OCI-LY1 (cell line): ENCODE data around the gene GTPBP10.

Experiments used
- EZH2 ChIP-seq: fragments of 200-600 bp; sonication (generic), shearing (Covaris generic); IDR thresholded peaks from 2 replicates; pipeline ENCODE4 v1.8.0; 2017; ENCODE audit warnings: borderline replicate concordance, mixed run types, mild to moderate bottlenecking, antibody characterized with exemption, low read length, moderate library complexity, mixed read lengths
- TF ChIP-seq, protein P1 (sequence below): fragments of 200-600 bp; sonication (generic), shearing (Covaris generic); IDR thresholded peaks from 2 replicates; pipeline ENCODE4 v1.5.1; 2017; ENCODE audit warnings: mild to moderate bottlenecking, antibody characterized with exemption, low read length, moderate library complexity, mixed read lengths

DNA sequence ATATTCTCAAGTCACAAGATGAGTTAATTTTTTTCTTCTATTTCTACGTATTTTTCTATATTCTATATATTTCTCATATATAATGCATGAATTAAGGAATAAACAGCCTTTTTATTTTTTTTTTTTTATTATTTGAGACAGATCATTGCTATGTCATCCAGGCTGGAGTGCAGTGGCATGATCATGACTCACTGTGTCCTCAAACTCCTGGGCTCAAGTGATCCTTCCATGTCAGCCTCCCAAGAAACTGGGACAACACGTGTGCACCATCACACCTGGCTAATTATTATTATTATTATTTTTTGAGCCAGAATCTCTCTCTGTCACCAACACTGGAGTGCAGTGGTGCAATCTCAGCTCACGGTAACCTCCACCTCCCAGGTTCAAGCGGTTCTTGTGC lies 58.3 kb downstream of the GTPBP10 start:
- TF ChIP-seq, protein P1, sequence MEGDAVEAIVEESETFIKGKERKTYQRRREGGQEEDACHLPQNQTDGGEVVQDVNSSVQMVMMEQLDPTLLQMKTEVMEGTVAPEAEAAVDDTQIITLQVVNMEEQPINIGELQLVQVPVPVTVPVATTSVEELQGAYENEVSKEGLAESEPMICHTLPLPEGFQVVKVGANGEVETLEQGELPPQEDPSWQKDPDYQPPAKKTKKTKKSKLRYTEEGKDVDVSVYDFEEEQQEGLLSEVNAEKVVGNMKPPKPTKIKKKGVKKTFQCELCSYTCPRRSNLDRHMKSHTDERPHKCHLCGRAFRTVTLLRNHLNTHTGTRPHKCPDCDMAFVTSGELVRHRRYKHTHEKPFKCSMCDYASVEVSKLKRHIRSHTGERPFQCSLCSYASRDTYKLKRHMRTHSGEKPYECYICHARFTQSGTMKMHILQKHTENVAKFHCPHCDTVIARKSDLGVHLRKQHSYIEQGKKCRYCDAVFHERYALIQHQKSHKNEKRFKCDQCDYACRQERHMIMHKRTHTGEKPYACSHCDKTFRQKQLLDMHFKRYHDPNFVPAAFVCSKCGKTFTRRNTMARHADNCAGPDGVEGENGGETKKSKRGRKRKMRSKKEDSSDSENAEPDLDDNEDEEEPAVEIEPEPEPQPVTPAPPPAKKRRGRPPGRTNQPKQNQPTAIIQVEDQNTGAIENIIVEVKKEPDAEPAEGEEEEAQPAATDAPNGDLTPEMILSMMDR = no peak
- no peak for TF ChIP-seq EZH2
